IPS-18c (cell line): ENCODE results near the gene CDHR1.

Experiments
- H3K4me3 ChIP-seq: 2 replicates; pipeline ENCODE4 v1.7.0; 2013; ENCODE audit warnings: low read depth, mild to moderate bottlenecking, low read length, moderate library complexity; ENCODE audit not compliant: insufficient read depth
- H3K9me3 ChIP-seq: one replicate; pipeline ENCODE4 v1.6.1; 2013; ENCODE audit warnings: mild to moderate bottlenecking, low read length, moderate library complexity; ENCODE audit not compliant: control insufficient read depth, insufficient read depth

Gene CDHR1

GRCh38 chr10:84264611-84265141, 70.3 kb downstream of the CDHR1 start:
- H3K4me3 ChIP-seq = no peak overlapping the region

DNA sequence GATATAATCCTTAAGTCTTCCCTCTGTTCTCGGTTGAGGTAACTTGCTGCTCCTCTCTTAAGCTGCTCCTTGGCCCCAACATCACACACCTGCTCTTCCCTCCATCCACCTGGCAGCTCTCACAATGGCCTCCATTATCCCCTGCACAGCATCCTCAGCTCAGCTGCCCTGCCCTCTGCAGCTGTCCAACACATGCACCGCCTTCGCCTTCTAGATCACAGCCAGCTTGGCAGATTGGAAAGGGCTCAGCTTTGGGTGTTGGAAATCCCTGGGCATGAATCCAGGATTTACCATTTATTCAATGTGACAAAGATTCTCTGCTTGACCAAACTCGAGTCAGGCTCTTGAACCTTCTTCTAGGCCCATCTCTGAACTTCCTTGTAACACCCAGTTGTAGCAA, 71.1 kb downstream of the CDHR1 start:
- no peaks in the 10 kb centered on the region for H3K9me3 ChIP-seq

More at GRCh38 chr10:84264611-84265141, 70.3 kb downstream of the CDHR1 start:
- no peaks in the 10 kb centered on the region for H3K9me3 ChIP-seq

DNA sequence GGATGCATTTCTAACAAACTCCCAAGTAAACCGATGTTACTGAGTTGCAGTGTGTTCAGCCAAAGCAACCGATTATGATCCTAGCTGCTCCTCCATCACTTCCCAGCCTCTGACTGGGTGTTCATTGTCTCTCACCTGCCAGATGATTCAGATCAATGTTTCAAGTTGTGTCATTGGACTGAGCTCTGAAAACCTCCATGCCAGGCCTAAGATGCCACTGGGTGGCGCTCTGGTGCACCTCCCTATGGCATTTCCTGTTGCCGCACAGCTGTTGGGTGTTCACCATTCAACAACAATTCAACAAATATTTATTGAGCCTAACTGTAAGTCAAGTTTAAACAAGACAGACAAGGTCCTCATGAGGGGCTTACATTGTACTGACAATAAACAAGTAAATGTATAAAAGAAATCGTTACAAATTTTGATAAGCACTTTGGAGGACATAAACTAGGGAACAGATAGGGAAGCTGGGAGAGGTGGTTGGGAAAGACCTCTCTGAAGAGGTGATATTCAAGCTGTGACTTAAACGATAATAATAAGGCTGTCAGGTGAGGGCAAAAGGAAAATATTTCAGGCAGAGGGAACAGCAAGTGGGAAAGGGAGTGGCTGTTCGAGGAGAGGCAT, 73.3 kb downstream of the CDHR1 start:
- no peaks in the 10 kb centered on the region for H3K9me3 ChIP-seq
- no peak overlapping the region for H3K4me3 ChIP-seq

More for the DNA sequence above, 71.1 kb downstream of the CDHR1 start:
- H3K4me3 ChIP-seq = no peak overlapping the region

DNA sequence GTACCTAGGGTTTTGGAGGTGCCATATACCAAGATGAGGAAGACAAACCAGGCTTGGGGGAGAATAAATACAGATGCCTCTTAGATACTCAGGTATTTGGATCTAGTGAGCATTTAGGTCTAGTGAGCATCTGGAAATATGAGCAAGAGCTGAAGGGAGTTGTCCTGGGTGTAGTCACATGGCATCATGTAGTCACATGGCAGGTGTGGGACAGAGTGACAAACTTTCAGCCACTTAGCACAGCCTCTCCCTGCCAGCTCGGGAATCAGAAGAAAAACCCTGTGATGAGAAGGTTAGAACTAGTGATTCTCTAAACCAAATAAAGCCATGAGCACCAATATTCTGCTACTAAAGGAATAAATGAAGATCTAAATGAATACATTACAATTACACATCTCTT, 74.8 kb downstream of the CDHR1 start:
- Histone ChIP-seq H3K4me3 (no peak overlapping the region), H3K9me3 (no peaks in the 10 kb centered on the region)
